HG02610 (cell line): ENCODE results near the gene DIPK1A.

ENCODE experiments used
- ATAC-seq: cut with Tn5 transposase; IDR thresholded peaks from one replicate; pipeline ENCODE4 v1.9.1; 2021; ENCODE audit warnings: mild to moderate bottlenecking, moderate library complexity; ENCODE audit not compliant: unreplicated experiment

The DIPK1A gene

DNA sequence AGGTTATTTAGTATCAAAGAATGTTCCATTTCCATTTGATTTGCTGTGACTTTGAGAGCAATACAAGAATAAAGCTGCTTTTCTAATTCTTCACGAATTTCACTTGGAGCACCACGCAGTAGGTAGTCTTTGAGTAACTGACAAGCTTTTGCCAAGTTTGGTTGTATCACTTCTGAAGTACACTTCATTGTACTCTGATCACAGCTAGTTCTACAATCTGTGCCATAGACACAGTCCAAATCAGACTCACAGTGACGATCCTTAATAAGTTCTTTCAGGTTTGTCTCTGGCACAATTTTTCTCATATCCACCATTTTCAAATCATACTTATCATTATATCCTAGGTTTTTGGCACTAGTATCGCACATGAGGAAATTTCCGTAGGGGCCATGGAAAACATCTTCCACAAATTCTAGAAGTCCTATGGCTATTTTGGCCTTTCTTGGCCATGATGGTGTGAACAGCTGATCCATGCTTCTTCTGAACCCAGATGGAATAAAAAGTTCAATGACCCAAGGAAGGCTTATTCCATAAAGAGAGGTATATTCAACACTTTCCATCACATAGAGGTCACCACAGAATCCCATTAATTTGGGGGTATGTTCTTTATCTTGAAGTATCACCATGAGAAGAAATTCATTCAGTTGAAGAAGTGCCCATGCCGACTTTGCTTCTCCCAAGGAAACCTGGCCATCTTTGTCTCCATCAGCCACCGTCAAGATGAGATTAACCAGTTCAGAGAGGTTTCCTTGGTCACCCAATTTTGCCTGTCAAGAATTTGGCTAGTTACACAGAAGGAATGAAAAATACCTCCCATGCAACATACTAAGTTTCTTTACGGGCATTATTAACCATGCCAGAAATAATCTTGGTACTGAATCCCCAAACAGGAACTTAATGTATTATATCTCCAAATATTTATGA lies 117.6 kb downstream of the DIPK1A start:
- no peak for ATAC-seq

DNA sequence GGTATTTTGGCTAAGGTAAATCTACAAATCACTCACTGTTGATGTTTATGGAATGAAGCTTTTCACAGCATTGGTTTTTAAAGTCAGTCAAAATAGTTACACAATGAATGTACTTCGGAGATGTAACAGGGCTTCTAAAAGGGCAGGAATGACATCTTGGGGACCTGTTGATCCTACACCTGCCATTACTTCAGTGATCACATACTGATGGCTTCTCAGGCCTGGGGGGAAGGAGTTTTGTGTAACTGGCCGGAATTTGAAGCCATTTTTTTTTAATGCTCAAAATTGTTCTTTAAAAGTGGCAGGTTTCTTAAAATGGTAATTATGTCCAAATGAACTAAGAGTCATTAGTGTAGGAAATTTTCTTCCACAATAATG lies 118.2 kb downstream of the DIPK1A start:
- no peak for ATAC-seq

DNA sequence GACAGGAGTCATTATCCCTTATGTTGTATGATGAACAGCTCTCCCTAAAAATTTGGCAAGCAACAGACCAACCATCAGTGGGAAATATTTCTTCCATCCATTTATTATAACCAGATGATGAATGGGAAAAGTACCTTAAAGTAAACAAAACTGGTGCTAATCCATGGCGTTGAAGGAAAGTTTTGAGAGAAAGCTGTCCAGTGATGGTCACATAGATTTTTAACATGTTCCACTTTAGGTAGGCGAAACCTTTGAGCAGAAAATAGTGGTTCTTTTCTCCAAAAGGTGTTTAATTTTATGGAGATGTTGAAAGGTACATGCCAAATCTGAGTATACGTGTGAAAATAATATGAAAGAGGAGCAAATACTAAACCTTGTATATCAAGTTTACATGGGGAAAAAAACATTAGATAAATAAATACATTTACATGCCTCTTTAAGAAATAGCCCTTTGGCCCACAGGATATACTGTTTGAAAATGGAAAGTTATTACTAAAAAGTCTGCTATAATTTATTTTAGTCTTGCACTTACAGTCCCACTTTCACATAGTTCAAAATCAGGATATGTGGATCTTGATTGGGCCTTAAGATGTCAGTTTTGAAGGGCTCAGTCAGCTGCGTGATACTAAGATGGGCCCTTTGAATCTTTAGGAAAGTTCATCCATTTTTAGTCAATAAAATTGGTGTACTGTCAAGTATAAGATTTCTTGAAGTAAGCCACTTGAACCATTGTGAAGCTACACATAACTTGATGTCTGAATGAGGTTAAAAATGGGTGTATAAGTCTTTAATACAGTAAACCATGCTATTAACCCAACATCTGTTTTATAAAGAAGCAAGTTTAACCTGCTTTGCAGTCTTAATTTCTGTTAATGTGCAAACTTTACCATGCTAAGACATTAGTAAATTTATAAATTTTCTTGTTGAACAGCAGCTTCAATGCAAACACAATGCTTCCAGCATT lies 118.9 kb downstream of the DIPK1A start:
- ATAC-seq: no peak

DNA sequence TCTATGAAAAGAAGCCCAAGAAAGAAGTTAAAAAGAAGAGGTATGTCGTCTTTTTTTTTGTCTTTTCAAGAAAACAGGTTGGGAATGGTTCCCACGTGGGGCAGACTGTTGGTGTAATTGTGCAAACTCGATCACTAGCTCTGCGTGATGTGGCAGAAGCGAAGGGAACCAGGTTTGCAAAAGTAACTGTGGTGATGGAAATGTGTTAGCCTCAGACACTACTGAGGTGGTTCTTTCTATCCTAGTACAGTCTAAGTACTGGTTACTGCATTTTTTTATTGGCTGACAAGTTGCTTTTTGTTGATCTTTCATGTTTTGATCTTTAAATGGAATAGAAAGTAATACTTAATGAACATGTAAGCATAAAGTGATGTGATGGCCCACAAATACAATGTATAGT lies 120.7 kb downstream of the DIPK1A start:
- ATAC-seq: no peak

DNA sequence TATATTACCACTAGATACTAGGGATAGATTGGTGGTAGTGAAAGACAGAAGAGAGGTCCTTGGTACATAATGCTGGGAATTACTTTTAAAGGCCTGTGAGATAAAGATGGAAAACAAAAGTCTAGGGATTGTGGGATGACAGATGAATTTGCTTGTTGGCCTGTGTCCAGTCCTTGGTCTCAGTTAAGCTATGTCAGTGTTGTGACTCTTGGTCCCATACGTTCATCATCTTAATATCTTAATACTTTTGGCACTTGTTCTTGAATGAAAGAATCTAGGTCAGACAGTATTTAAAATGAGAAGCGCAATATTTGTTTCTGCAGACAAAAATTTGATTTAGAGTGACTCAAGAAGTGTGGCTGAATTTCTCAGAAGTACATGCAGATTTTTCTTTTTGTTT lies 121.8 kb downstream of the DIPK1A start:
- no peak for ATAC-seq

- no peak for ATAC-seq
These were observed 122.7 kb downstream of the DIPK1A start for GRCh38 chr1:92838519-92838918.

- no peak for ATAC-seq
These were observed 124.2 kb downstream of the DIPK1A start for GRCh38 chr1:92837062-92837461.

GRCh38 chr1:92834617-92835016 lies 126.6 kb downstream of the DIPK1A start:
- ATAC-seq: no peak

GRCh38 chr1:92833840-92834239 lies 127.4 kb downstream of the DIPK1A start:
- ATAC-seq: no peak

DNA sequence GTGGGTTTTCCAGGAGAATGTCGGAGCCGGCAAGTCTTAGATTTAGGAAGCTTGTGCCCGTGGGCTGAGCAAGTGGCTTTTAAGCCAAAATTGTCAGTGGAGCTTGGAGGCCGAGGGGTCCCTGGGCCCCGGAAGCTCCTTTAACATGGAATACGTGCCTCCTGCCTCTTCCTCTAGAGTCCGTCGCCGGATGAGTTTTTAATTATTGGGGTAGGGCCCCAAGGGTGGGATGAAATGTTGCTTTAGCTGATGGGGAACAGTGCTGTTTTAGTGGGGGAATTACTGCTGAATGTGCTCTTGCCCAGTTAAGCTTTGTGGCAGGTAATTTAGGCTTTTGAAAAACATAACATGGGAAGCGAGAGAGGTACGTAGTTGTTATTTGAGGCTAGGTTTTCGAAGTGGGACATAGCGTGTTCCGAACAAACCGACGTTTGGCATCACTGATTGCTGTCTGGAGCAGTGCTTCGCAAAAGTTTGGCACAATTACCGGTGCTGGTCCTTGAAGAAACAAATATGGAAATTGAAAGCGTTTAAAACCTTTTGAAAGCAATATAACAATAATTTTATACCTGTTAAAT lies 128.6 kb downstream of the DIPK1A start:
- ATAC-seq: no peak

DNA sequence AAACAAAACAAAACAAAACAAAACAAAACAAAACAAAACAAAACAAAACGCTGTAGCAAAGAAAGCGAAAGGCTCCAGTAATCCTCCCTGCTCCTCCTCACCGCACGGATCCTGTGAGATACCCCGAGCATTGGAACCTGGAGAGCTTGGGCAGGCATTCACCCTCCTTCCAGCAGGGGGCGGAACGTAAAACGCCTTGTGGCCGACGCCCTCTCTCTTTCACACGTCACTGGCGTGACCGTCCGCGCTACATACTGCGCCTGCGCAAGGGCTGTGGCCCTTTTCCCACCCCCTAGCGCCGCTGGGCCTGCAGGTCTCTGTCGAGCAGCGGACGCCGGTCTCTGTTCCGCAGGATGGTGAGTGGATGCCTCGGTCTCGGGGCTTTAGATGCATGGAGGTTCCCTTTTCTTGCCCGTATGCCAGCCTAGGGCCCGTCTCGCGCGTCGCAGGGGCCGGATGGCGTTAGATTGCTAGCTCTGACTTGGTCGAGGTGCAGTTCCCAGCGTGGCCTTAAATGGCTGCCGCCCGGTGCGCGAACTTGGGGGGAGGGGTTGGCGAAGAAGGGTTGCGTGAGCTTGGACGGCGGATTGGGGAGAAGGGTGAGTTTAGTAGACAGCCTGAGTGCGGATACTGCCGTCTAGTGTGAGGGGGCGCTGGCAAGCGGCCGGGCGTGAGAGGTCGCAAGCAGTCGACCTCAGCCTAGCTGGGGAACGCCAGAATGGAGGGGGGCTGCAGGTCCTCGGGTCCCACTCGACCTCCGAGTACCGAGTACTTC lies 129.3 kb downstream of the DIPK1A start, which contains the start of gene RPL5:
Gene RPL5 (plus strand): TSS at position 279 of the 775 bp plus-strand sequence. CDS start 75 bp downstream, at position 354.
- ATAC-seq: peak; percentile 94

GRCh38 chr1:92831368-92831761 lies 129.9 kb downstream of the DIPK1A start:
- ATAC-seq: no peak

DNA sequence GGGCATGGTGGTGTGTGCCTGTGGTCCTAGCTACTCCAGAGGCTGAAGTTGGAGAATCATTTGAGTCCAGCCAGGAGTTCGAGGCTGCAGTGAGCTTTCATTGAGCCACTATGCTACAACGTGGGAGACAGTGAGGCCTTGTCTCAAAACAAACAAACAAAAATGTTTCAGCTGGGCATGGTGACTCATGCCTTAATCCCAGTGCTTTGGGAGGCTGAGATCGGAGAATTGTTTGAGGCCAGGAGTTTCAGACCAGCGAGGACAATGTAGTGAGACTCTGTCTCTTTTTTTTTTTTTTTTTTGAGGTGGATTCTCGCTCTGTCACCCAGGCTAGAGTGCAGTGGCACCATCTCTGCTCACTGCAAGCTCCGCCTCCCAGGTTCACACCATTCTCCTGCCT lies 134.5 kb downstream of the DIPK1A start:
- ATAC-seq: no peak

DNA sequence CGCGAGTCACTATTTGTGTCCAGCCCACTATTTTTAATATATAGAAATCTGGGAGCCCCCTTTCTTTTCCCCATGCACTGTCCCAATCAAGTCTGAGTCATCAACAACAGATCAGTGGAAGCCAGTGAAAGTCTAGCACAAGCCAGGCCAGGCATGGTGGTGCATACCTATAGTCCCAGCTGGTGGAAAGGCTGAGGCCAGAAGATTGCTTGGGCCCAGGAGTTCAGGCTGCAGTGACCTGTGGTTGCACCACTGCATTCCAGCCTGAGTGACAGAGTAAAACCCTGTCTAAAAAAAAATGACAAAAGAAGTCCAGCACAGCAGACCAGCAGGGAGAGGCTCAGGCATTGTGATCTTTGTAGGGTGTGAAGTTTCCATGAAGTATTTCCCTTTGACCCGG lies 138.4 kb downstream of the DIPK1A start:
- ATAC-seq: no peak

GRCh38 chr1:92820551-92820950 lies 140.7 kb downstream of the DIPK1A start:
- ATAC-seq: no peak

- no peak for ATAC-seq
These were observed 141.2 kb downstream of the DIPK1A start for GRCh38 chr1:92820024-92820423.

DNA sequence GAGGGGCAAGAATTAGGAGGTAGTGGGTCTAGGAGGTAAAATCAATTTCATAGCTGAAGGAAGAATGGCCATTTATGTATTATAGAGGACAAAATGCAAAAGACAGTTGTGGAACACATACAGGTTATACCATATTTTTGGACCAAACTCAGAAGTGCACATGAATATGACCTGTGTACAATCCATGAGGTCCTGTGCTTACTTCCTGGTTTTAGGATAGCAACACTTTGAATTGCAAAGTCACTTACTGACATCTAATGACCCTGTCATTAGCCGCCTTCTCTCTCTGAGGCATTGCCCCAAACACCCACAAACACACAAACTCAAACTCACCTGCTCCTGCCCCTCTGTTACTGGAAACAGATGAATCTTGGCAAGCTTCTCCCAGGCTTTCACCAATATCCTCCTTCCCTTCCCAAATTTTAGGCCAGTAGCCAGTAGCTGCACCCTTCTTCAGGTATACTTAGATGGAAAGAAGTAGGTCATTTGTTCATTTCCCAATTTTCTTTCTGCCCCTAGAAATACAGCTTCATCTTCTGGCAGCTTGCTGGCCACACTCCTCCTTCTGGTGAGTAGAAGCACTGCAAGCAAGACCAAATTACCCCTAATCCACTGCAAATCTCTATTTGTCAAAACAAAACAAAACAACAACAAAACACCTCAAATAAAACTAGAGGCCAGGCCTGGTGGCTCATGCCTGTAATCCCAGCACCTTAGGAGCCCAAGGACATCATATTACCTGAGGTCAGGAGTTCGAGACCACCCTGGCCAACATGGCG lies 143.1 kb downstream of the DIPK1A start:
- ATAC-seq: no peak

DNA sequence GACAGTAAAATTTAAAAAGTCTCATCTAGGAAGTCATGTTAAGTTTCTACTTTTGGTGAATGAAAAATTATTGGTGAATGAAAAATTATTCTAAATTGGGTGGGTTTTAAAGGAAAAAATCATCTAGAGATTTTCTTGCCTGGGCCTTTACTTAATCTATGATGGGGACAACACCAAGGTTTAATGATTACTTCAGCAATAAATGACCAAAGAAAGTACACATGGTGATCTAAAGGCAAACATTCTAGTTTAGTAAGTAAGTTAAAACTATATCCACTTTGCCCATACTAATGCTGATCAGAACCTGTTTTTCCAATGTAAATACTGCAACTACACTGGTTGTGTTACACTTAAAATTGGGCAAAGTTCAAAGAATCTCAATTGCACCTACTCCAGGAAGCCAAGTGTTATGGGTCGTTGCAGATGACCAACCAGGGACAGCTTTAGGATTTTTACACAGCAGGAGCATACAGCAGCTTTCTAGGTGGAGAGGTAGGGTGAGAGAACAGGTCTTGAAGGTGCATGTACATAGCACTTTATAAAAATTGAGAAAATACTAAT lies 144.0 kb downstream of the DIPK1A start:
- ATAC-seq: no peak

- no peak for ATAC-seq
These were observed 144.5 kb downstream of the DIPK1A start for GRCh38 chr1:92816732-92817131.
